ENCODE measurements around the gene SLC39A13.

The SLC39A13 gene

GRCh38 chr11:47415949-47416472 lies 7.6 kb downstream of the SLC39A13 start:
- Histone ChIP-seq H3K9me3 (replicated peaks; ENCODE audit: insufficient read depth, low read length) (no peaks in the 10 kb centered on the region), H3K4me1 (ENCODE audit: low read length) (no peaks in the 10 kb centered on the region), H3K27ac (ENCODE audit: low read length) (no peak overlapping the region), H3K79me2 (ENCODE audit: low read length) (no peaks in the 10 kb centered on the region), H3K36me3 (replicated peaks; ENCODE audit: insufficient read depth, low read length) (peaks cover 10% of the 10 kb centered on the region), H4K20me1 (ENCODE audit: insufficient read depth, low read length) (no peaks in the 10 kb centered on the region), H2AFZ (ENCODE audit: low read length) (no peak overlapping the region), H3K4me3 (ENCODE audit: low read length) (no peak overlapping the region), H3F3A (ENCODE audit: insufficient read depth, low read length) (no peaks in the 10 kb centered on the region), H3K4me2 (ENCODE audit: low read depth, low read length) (no peak overlapping the region), H3K9ac (ENCODE audit: low read length) (no peak overlapping the region), H3K27me3 (replicated peaks; ENCODE audit: insufficient read depth, low read length) (no peaks in the 10 kb centered on the region), H3K9me2 (replicated peaks; ENCODE audit: insufficient read depth, low read length) (no peaks in the 10 kb centered on the region)
- TF ChIP-seq EZH2phosphoT487 (IDR thresholded peaks at IDR 0.05; ENCODE audit: low read length) (no peak), EZH2 (optimal IDR thresholded peaks at IDR 0.05; ENCODE audit: low read depth, low read length) (no peak), CTCF (IDR thresholded peaks at IDR 0.05; ENCODE audit: low read length) (no peak)
- no peak for DNase-seq

GRCh38 chr11:47417712-47418111 lies 9.3 kb downstream of the SLC39A13 start:
- Histone ChIP-seq H3K4me2 (ENCODE audit: low read depth, low read length) (no peak overlapping the region), H4K20me1 (ENCODE audit: insufficient read depth, low read length) (no peaks in the 10 kb centered on the region), H3K9me3 (replicated peaks; ENCODE audit: insufficient read depth, low read length) (no peaks in the 10 kb centered on the region), H3F3A (ENCODE audit: insufficient read depth, low read length) (no peaks in the 10 kb centered on the region), H3K79me2 (ENCODE audit: low read length) (peaks cover 9% of the 10 kb centered on the region), H3K9ac (ENCODE audit: low read length) (no peak overlapping the region), H3K27ac (ENCODE audit: low read length) (no peak overlapping the region), H3K9me2 (replicated peaks; ENCODE audit: insufficient read depth, low read length) (no peaks in the 10 kb centered on the region), H3K27me3 (replicated peaks; ENCODE audit: insufficient read depth, low read length) (no peaks in the 10 kb centered on the region), H3K4me3 (ENCODE audit: low read length) (no peak overlapping the region), H2AFZ (ENCODE audit: low read length) (no peak overlapping the region), H3K4me1 (ENCODE audit: low read length) (no peaks in the 10 kb centered on the region), H3K36me3 (replicated peaks; ENCODE audit: insufficient read depth, low read length) (peaks cover 14% of the 10 kb centered on the region)
- DNase-seq: no peak
- TF ChIP-seq CTCF (IDR thresholded peaks at IDR 0.05; ENCODE audit: low read length) (no peak), EZH2 (optimal IDR thresholded peaks at IDR 0.05; ENCODE audit: low read depth, low read length) (no peak), EZH2phosphoT487 (IDR thresholded peaks at IDR 0.05; ENCODE audit: low read length) (no peak)

DNA sequence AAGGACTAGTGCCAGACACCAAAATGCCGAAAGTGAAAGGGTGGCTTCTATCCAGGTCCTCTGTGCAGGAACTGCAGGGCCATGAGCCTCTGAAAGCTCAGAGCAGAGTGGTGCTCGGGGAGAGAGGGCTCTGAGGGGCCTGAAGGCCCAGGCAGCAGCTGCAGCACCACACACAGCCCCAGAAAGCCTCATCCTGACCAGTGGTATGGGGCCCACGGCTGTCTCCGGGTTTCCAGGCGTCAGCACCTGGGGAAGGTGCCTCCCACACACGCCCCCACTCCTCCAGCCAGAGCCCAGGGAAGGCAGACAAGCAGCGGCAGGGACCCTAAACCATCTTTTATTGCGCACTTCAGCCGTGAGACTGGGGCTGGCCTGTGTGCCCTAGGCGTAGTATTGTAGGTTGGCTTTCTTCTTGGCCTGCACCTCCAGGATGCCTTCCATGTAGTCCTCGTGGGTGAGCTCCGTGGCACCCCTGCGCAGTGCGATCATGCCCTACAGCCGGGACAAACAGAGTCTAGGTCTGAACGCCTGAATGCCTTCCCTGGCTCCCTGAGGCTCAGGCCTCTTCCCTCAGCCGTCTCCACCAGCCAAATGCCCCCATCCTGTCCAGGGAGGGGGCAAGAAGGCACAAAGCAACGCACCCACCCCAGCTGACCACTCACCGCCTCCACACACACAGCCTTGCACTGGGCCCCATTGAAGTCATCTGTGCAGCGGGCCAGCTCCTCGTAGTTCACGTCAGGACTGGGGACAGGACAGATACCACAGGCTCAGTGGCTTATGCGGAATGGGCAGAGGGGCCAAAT lies 10.3 kb downstream of the SLC39A13 start:
- no peak overlapping the region for H3K9ac ChIP-seq (ENCODE audit: low read length)
- no peak for DNase-seq
- no peak overlapping the region for H3K4me3 ChIP-seq (ENCODE audit: low read length)
- H2AFZ ChIP-seq (ENCODE audit: low read length): no peak overlapping the region
- no peaks in the 10 kb centered on the region for H3K27me3 ChIP-seq (replicated peaks; ENCODE audit: insufficient read depth, low read length)
- no peak overlapping the region for H3K4me2 ChIP-seq (ENCODE audit: low read depth, low read length)
- H3K4me1 ChIP-seq (ENCODE audit: low read length): no peaks in the 10 kb centered on the region
- TF ChIP-seq EZH2phosphoT487 (IDR thresholded peaks at IDR 0.05; ENCODE audit: low read length) (no peak), EZH2 (optimal IDR thresholded peaks at IDR 0.05; ENCODE audit: low read depth, low read length) (no peak), CTCF (IDR thresholded peaks at IDR 0.05; ENCODE audit: low read length) (no peak)
- H4K20me1 ChIP-seq (ENCODE audit: insufficient read depth, low read length): no peaks in the 10 kb centered on the region
- H3F3A ChIP-seq (ENCODE audit: insufficient read depth, low read length): no peaks in the 10 kb centered on the region
- peaks cover 15% of the 10 kb centered on the region for H3K36me3 ChIP-seq (replicated peaks; ENCODE audit: insufficient read depth, low read length)
- H3K9me3 ChIP-seq (replicated peaks; ENCODE audit: insufficient read depth, low read length): no peaks in the 10 kb centered on the region
- peaks cover 18% of the 10 kb centered on the region for H3K79me2 ChIP-seq (ENCODE audit: low read length)
- no peak overlapping the region for H3K27ac ChIP-seq (ENCODE audit: low read length)
- H3K9me2 ChIP-seq (replicated peaks; ENCODE audit: insufficient read depth, low read length): no peaks in the 10 kb centered on the region
